CD4-positive, alpha-beta T cell treated with Interleukin-4 for 1 hour (primary cell): ENCODE measurements around the gene MRPS7.

Experiments used
- DNase-seq, 2 donors: peaks; one replicate each; pipeline ENCODE4 v3.0.0-alpha.2; 2020 to 2022

The MRPS7 gene

GRCh38 chr17:75313941-75314551, 52.4 kb downstream of the MRPS7 start:
- peak in 1 of 2 donors; percentile 58 for DNase-seq

- DNase-seq = no peak
Observed at GRCh38 chr17:75315541-75316243, 54.0 kb downstream of the MRPS7 start.
